ENCODE data around the gene ABTB2. TPM values are rescaled to one million over a fixed set of nuclear protein-coding genes. Genes with fewer than 3 reads are reported as not detected.

ABTB2 gene
- total and polyA plus RNA-seq, 2 of the 8 experiments (the other 6 are each of a cell fraction or from before 2014, with no cell fraction given), result 7.7 to 10.2 TPM

DNA sequence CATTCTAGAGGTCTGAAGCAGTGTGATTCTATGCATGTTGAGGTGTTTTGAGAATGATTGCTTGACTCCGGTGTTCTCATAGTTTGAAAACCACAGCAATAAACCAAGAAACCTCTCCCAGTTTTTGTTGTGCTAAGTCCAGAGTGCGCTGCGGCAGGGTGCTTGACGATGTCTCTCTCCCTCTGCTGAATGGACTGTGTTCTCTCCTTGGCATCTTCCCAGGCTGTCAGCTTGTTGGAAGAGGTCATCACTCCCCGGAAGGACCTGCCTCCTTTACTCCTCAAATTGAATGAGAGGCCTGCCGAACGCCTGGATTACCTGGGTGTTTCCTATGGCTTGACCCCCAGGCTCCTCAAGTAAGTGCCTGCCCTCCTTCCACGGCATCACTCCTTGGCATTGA is 221.4 kb downstream of the ABTB2 start:
- no peak overlapping the region for H2BK5ac ChIP-seq (ENCODE audit: low read depth, low read length)
- ChIA-PET CTCF (ENCODE audit: partially characterized antibody) (interaction anchor here (1.2 kb wide), 1 partner anchor 51 kb away, joined by 5 read pairs; no protein-coding TSS in a partner anchor), POLR2A (ENCODE audit: partially characterized antibody) (interaction anchor here (1.4 to 3.0 kb wide), 4 partner anchors 13 to 31 kb away, joined by 3 to 7 read pairs (median 4); partner anchors contain the start of gene NAT10)
- H3K4ac ChIP-seq (replicated peaks; ENCODE audit: insufficient read length, low read depth, low read length), result no peak overlapping the region
- no peak overlapping the region for H3K27ac ChIP-seq (ENCODE audit: low read depth, low read length)
- H3K56ac ChIP-seq (replicated peaks; ENCODE audit: insufficient read length, low read depth, low read length), result no peak overlapping the region
- no peak overlapping the region for H2BK12ac ChIP-seq (ENCODE audit: low read depth, low read length)
- H3K18ac ChIP-seq (ENCODE audit: extremely low read depth, low read length), result no peak overlapping the region
- H2BK120ac ChIP-seq (replicated peaks; ENCODE audit: low read depth, low read length), result no peak overlapping the region
- no peaks in the 10 kb centered on the region for H3K27me3 ChIP-seq (replicated peaks in 1 of 4; ENCODE audit: control insufficient read depth in 3 of 4, extremely low read depth in 1 of 4, insufficient read depth in 3 of 4, low read length in 3 of 4)
- no peak overlapping the region for H4K8ac ChIP-seq (ENCODE audit: extremely low read depth, insufficient read depth, low read length)
- H3K9ac ChIP-seq (replicated peaks in 1 of 4; ENCODE audit: extremely low read depth in 1 of 4, low read depth in 3 of 4, low read length in 3 of 4), result no peak overlapping the region
- FAIRE-seq (no peak), DNase-seq (ENCODE audit: low read depth in 1 of 2, low spot score in 2 of 2) (no peak)
- H3K36me3 ChIP-seq (ENCODE audit: control insufficient read depth in 2 of 4, insufficient read depth in 4 of 4, low read length in 3 of 4), result peaks cover 27 to 69% (median 56%) of the 10 kb centered on the region in 4 experiments
- H2BK15ac ChIP-seq (ENCODE audit: low read length), result no peak overlapping the region
- no peaks in the 10 kb centered on the region; the same call in 1 of the 2 replicates for H3K23me2 ChIP-seq (ENCODE audit: low read depth, low read length)
- H3K79me1 ChIP-seq (ENCODE audit: low read depth, low read length), result no peaks in the 10 kb centered on the region
- no peak overlapping the region for H2AK5ac ChIP-seq (ENCODE audit: low read depth, low read length)
- H3K23ac ChIP-seq (ENCODE audit: insufficient read length), result no peak overlapping the region
- no peak overlapping the region for H2BK20ac ChIP-seq (ENCODE audit: low read length)
- H3K9me3 ChIP-seq (ENCODE audit: insufficient read depth in 2 of 2, low read depth in 1 of 2, low read length in 1 of 2), result no peaks in the 10 kb centered on the region
- H3K4me1 ChIP-seq (replicated peaks in 1 of 4; ENCODE audit: control insufficient read depth in 3 of 4, insufficient read depth in 4 of 4, low read length in 3 of 4), result no peaks in the 10 kb centered on the region
- peaks cover 3 to 4% of the 10 kb centered on the region in 2 experiments for H4K20me1 ChIP-seq (replicated peaks in 1 of 2; ENCODE audit: control insufficient read depth in 1 of 2, insufficient read depth in 2 of 2, low read length in 2 of 2)
- H3K4me3 ChIP-seq (ENCODE audit: extremely low read depth in 1 of 4, insufficient read depth in 2 of 4, low read depth in 3 of 4, low read length in 4 of 4), result no peak overlapping the region
- no peak overlapping the region for H4K91ac ChIP-seq (replicated peaks; ENCODE audit: insufficient read length, low read length)
- no peak overlapping the region for H2AFZ ChIP-seq (ENCODE audit: low read length)
- 93% methylated on average over 8 of the region's 8 CpGs; no CpG with 5 or more reads in 1 of the 2 experiments for WGBS, 2 experiments (ENCODE audit: extremely low coverage in 1 of 2, insufficient coverage in 1 of 2, insufficient read length in 1 of 2, insufficient replicate concordance in 2 of 2, low coverage in 1 of 2, low lambda C conversion rate in 2 of 2, missing lambda C conversion rate in 1 of 2)
- H3K4me2 ChIP-seq (ENCODE audit: insufficient read depth in 1 of 2, low read depth in 2 of 2, low read length in 2 of 2), result no peak overlapping the region
- H4K5ac ChIP-seq (ENCODE audit: insufficient read length, low read depth, low read length), result no peak overlapping the region
- H3K14ac ChIP-seq (ENCODE audit: insufficient read length), result no peak overlapping the region
- no peaks in the 10 kb centered on the region for H3K79me2 ChIP-seq (ENCODE audit: control insufficient read depth in 1 of 2, insufficient read depth in 2 of 2, low read length in 2 of 2)
- no peak for TF ChIP-seq JUN (IDR thresholded peaks at IDR 0.05; ENCODE audit: low read depth, low read length)
- TF ChIP-seq CHD2 (IDR thresholded peaks at IDR 0.05; ENCODE audit: low read length), result no peak
- TF ChIP-seq NRF1 (IDR thresholded peaks at IDR 0.05; ENCODE audit: low read depth, low read length), result no peak
- TF ChIP-seq SP1 (IDR thresholded peaks at IDR 0.05; ENCODE audit: low read depth, low read length), result no peak
- TF ChIP-seq SP4 (IDR thresholded peaks at IDR 0.05; ENCODE audit: low read length), result no peak
- TF ChIP-seq RNF2 (IDR thresholded peaks at IDR 0.05; ENCODE audit: borderline replicate concordance, low read depth, low read length, missing control alignments, poor library complexity, severe bottlenecking), result no peak
- TF ChIP-seq, protein P1, sequence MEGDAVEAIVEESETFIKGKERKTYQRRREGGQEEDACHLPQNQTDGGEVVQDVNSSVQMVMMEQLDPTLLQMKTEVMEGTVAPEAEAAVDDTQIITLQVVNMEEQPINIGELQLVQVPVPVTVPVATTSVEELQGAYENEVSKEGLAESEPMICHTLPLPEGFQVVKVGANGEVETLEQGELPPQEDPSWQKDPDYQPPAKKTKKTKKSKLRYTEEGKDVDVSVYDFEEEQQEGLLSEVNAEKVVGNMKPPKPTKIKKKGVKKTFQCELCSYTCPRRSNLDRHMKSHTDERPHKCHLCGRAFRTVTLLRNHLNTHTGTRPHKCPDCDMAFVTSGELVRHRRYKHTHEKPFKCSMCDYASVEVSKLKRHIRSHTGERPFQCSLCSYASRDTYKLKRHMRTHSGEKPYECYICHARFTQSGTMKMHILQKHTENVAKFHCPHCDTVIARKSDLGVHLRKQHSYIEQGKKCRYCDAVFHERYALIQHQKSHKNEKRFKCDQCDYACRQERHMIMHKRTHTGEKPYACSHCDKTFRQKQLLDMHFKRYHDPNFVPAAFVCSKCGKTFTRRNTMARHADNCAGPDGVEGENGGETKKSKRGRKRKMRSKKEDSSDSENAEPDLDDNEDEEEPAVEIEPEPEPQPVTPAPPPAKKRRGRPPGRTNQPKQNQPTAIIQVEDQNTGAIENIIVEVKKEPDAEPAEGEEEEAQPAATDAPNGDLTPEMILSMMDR (IDR thresholded peaks at IDR 0.05; ENCODE audit: control extremely low read depth in 1 of 3, insufficient read depth in 1 of 3, low read depth in 1 of 3, low read length in 3 of 3), result no peak
- no peak for TF ChIP-seq SAP30 (IDR thresholded peaks at IDR 0.05; ENCODE audit: insufficient read depth, insufficient replicate concordance, low read length)
- TF ChIP-seq ASH2L (IDR thresholded peaks at IDR 0.05; ENCODE audit: low read length), result no peak
- no peak for TF ChIP-seq FOSL1 (IDR thresholded peaks at IDR 0.05; ENCODE audit: insufficient read depth, low read depth, low read length)
- TF ChIP-seq GABPA (IDR thresholded peaks at IDR 0.05; ENCODE audit: borderline replicate concordance, insufficient read depth, low read length), result no peak
